ENCODE data around the gene PACRG.

PACRG gene

GRCh38 chr6:162819284-162819683 is 91.5 kb downstream of the PACRG start:
- Histone ChIP-seq H3K9ac (ENCODE audit: low read length) (no peak overlapping the region), H3K27me3 (ENCODE audit: control insufficient read depth in 1 of 2, insufficient read depth in 1 of 2, low read length in 2 of 2) (no peaks in the 10 kb centered on the region), H2BK5ac (ENCODE audit: low read depth, low read length, poor library complexity, severe bottlenecking) (no peak overlapping the region), H3K79me1 (replicated peaks; ENCODE audit: low read length, poor library complexity, severe bottlenecking) (no peaks in the 10 kb centered on the region), H3K4ac (ENCODE audit: low read depth in 1 of 2, low read length in 2 of 2) (no peak overlapping the region), H3K18ac (ENCODE audit: low read depth in 1 of 2, low read length in 2 of 2) (no peak overlapping the region), H4K91ac (ENCODE audit: low read length) (no peak overlapping the region), H2AFZ (ENCODE audit: low read depth, low read length) (no peak overlapping the region), H3K23ac (ENCODE audit: low read length in 2 of 2) (no peak overlapping the region), H2BK15ac (ENCODE audit: low read depth, poor library complexity, severe bottlenecking) (no peak overlapping the region), H3K9me3 (ENCODE audit: control insufficient read depth, low read length) (no peaks in the 10 kb centered on the region), H3K4me2 (ENCODE audit: low read length, poor library complexity, severe bottlenecking) (no peak overlapping the region), H3K27ac (ENCODE audit: low read length, poor library complexity, severe bottlenecking) (no peak overlapping the region), H4K8ac (ENCODE audit: low read length) (no peak overlapping the region), H3K14ac (ENCODE audit: low read length in 2 of 2) (no peak overlapping the region), H3K4me1 (ENCODE audit: control insufficient read depth, insufficient read depth, low read depth, low read length) (no peaks in the 10 kb centered on the region), H3K4me3 (ENCODE audit: insufficient read depth in 1 of 2, low read depth in 1 of 2, low read length in 2 of 2) (no peak overlapping the region), H2AK5ac (ENCODE audit: low read length, severe bottlenecking) (no peak overlapping the region), H2BK12ac (ENCODE audit: low read length in 2 of 2) (no peak overlapping the region), H3K36me3 (ENCODE audit: control insufficient read depth in 1 of 2, insufficient read depth in 2 of 2, low read depth in 1 of 2, low read length in 2 of 2) (no peaks in the 10 kb centered on the region), H2BK120ac (ENCODE audit: low read depth, low read length) (no peak overlapping the region)
- WGBS, result no CpG with 5 or more reads among the region's 2 CpGs
- no peak for DNase-seq

- Histone ChIP-seq H3K4me1 (ENCODE audit: control insufficient read depth, insufficient read depth, low read depth, low read length) (no peaks in the 10 kb centered on the region), H2BK120ac (ENCODE audit: low read depth, low read length) (no peak overlapping the region), H4K8ac (ENCODE audit: low read length) (no peak overlapping the region), H2BK12ac (ENCODE audit: low read length in 2 of 2) (no peak overlapping the region), H3K4me2 (ENCODE audit: low read length, poor library complexity, severe bottlenecking) (no peak overlapping the region), H3K9me3 (ENCODE audit: control insufficient read depth, low read length) (no peaks in the 10 kb centered on the region), H4K91ac (ENCODE audit: low read length) (no peak overlapping the region), H3K14ac (ENCODE audit: low read length in 2 of 2) (no peak overlapping the region), H3K4me3 (ENCODE audit: insufficient read depth in 1 of 2, low read depth in 1 of 2, low read length in 2 of 2) (no peak overlapping the region), H2BK15ac (ENCODE audit: low read depth, poor library complexity, severe bottlenecking) (no peak overlapping the region), H2AFZ (ENCODE audit: low read depth, low read length) (no peak overlapping the region), H3K79me1 (replicated peaks; ENCODE audit: low read length, poor library complexity, severe bottlenecking) (no peaks in the 10 kb centered on the region), H3K9ac (ENCODE audit: low read length) (no peak overlapping the region), H3K23ac (ENCODE audit: low read length in 2 of 2) (no peak overlapping the region), H3K4ac (ENCODE audit: low read depth in 1 of 2, low read length in 2 of 2) (no peak overlapping the region), H3K27ac (ENCODE audit: low read length, poor library complexity, severe bottlenecking) (no peak overlapping the region), H2AK5ac (ENCODE audit: low read length, severe bottlenecking) (no peak overlapping the region), H3K18ac (ENCODE audit: low read depth in 1 of 2, low read length in 2 of 2) (no peak overlapping the region), H2BK5ac (ENCODE audit: low read depth, low read length, poor library complexity, severe bottlenecking) (no peak overlapping the region), H3K36me3 (ENCODE audit: control insufficient read depth in 1 of 2, insufficient read depth in 2 of 2, low read depth in 1 of 2, low read length in 2 of 2) (no peaks in the 10 kb centered on the region), H3K27me3 (ENCODE audit: control insufficient read depth in 1 of 2, insufficient read depth in 1 of 2, low read length in 2 of 2) (no peaks in the 10 kb centered on the region)
- no peak for DNase-seq
- WGBS, result 31% methylated on average over 3 of the region's 3 CpGs
Observed at GRCh38 chr6:162821102-162821501, 93.3 kb downstream of the PACRG start.

- Histone ChIP-seq H3K18ac (ENCODE audit: low read depth in 1 of 2, low read length in 2 of 2) (no peak overlapping the region), H2AFZ (ENCODE audit: low read depth, low read length) (no peak overlapping the region), H2BK120ac (ENCODE audit: low read depth, low read length) (no peak overlapping the region), H2BK12ac (ENCODE audit: low read length in 2 of 2) (no peak overlapping the region), H3K36me3 (ENCODE audit: control insufficient read depth in 1 of 2, insufficient read depth in 2 of 2, low read depth in 1 of 2, low read length in 2 of 2) (no peaks in the 10 kb centered on the region), H3K27ac (ENCODE audit: low read length, poor library complexity, severe bottlenecking) (no peak overlapping the region), H3K79me1 (replicated peaks; ENCODE audit: low read length, poor library complexity, severe bottlenecking) (no peaks in the 10 kb centered on the region), H3K4me3 (ENCODE audit: insufficient read depth in 1 of 2, low read depth in 1 of 2, low read length in 2 of 2) (no peak overlapping the region), H3K14ac (ENCODE audit: low read length in 2 of 2) (no peak overlapping the region), H3K4ac (ENCODE audit: low read depth in 1 of 2, low read length in 2 of 2) (no peak overlapping the region), H3K27me3 (ENCODE audit: control insufficient read depth in 1 of 2, insufficient read depth in 1 of 2, low read length in 2 of 2) (no peaks in the 10 kb centered on the region), H3K4me1 (ENCODE audit: control insufficient read depth, insufficient read depth, low read depth, low read length) (no peaks in the 10 kb centered on the region), H2BK5ac (ENCODE audit: low read depth, low read length, poor library complexity, severe bottlenecking) (no peak overlapping the region), H4K91ac (ENCODE audit: low read length) (no peak overlapping the region), H3K4me2 (ENCODE audit: low read length, poor library complexity, severe bottlenecking) (no peak overlapping the region), H2AK5ac (ENCODE audit: low read length, severe bottlenecking) (no peak overlapping the region), H3K9me3 (ENCODE audit: control insufficient read depth, low read length) (no peaks in the 10 kb centered on the region), H4K8ac (ENCODE audit: low read length) (no peak overlapping the region), H3K23ac (ENCODE audit: low read length in 2 of 2) (no peak overlapping the region), H2BK15ac (ENCODE audit: low read depth, poor library complexity, severe bottlenecking) (no peak overlapping the region), H3K9ac (ENCODE audit: low read length) (no peak overlapping the region)
- 41% methylated on average over 4 of the region's 6 CpGs for WGBS
- DNase-seq, result no peak
Observed at GRCh38 chr6:162825597-162825996, 97.8 kb downstream of the PACRG start.

GRCh38 chr6:162829013-162829742 is 101.4 kb downstream of the PACRG start:
- H3K36me3 ChIP-seq (ENCODE audit: control insufficient read depth in 1 of 2, insufficient read depth in 2 of 2, low read depth in 1 of 2, low read length in 2 of 2), result no peaks in the 10 kb centered on the region
- no peak overlapping the region for H2BK5ac ChIP-seq (ENCODE audit: low read depth, low read length, poor library complexity, severe bottlenecking)
- no peak overlapping the region for H3K9ac ChIP-seq (ENCODE audit: low read length)
- H3K4ac ChIP-seq (ENCODE audit: low read depth in 1 of 2, low read length in 2 of 2), result no peak overlapping the region
- H2BK12ac ChIP-seq (ENCODE audit: low read length in 2 of 2), result no peak overlapping the region
- H3K79me1 ChIP-seq (replicated peaks; ENCODE audit: low read length, poor library complexity, severe bottlenecking), result no peaks in the 10 kb centered on the region
- no peak overlapping the region for H3K18ac ChIP-seq (ENCODE audit: low read depth in 1 of 2, low read length in 2 of 2)
- H3K4me1 ChIP-seq (ENCODE audit: control insufficient read depth, insufficient read depth, low read depth, low read length), result no peaks in the 10 kb centered on the region
- no peak overlapping the region for H2AK5ac ChIP-seq (ENCODE audit: low read length, severe bottlenecking)
- no peak overlapping the region for H3K4me2 ChIP-seq (ENCODE audit: low read length, poor library complexity, severe bottlenecking)
- H3K9me3 ChIP-seq (ENCODE audit: control insufficient read depth, low read length), result no peaks in the 10 kb centered on the region
- no peak overlapping the region for H2AFZ ChIP-seq (ENCODE audit: low read depth, low read length)
- H3K27me3 ChIP-seq (ENCODE audit: control insufficient read depth in 1 of 2, insufficient read depth in 1 of 2, low read length in 2 of 2), result no peaks in the 10 kb centered on the region
- no peak overlapping the region for H3K14ac ChIP-seq (ENCODE audit: low read length in 2 of 2)
- H4K91ac ChIP-seq (ENCODE audit: low read length), result no peak overlapping the region
- WGBS, result 72% methylated on average over 7 of the region's 8 CpGs
- H2BK15ac ChIP-seq (ENCODE audit: low read depth, poor library complexity, severe bottlenecking), result no peak overlapping the region
- H2BK120ac ChIP-seq (ENCODE audit: low read depth, low read length), result no peak overlapping the region
- no peak overlapping the region for H3K4me3 ChIP-seq (ENCODE audit: insufficient read depth in 1 of 2, low read depth in 1 of 2, low read length in 2 of 2)
- no peak overlapping the region for H3K23ac ChIP-seq (ENCODE audit: low read length in 2 of 2)
- peak; percentile 1 for DNase-seq
- no peak overlapping the region for H4K8ac ChIP-seq (ENCODE audit: low read length)
- no peak overlapping the region for H3K27ac ChIP-seq (ENCODE audit: low read length, poor library complexity, severe bottlenecking)
